Fibroblast of skin of left quadriceps (primary cell): ENCODE data around the gene MCMBP.

Experiments
- DNase-seq, 2 experiments: peaks; one replicate each; pipeline ENCODE4 v3.0.0-alpha.2; 2013; ENCODE audit warnings: low read depth in 2 of 2

Gene MCMBP

DNA sequence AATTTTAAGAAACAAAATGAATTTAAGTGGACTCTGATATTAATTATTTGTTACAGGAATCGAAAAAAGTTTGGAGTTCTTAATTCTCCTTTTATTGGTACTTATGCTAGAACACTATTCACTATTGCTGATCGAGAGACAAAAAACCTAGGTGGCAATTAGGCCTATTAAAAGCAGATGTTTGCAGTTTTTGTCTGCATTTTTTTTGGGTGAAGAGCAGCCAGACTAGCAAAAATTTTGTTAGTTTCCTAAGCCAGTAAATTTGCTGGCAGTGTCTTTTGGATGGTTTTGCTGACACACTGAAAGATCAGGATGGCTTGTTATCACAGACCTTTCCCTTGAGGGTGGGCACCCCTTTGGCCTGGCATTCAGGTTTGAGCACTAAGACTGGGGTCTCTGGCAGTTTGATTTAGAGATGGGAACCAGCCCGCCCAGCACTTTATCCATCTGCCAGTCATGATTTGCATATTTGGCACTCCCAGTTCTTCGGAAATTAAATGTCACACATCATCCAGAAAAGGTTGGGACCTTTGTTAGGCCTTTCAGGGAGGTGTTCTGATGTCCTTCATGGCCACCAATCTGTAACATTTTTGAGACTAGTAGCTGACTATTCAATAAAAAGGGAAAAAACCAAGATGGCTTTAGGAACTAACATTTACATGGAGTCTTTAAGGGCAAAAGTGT is 89.5 kb downstream of the MCMBP start:
- no peak for DNase-seq

DNA sequence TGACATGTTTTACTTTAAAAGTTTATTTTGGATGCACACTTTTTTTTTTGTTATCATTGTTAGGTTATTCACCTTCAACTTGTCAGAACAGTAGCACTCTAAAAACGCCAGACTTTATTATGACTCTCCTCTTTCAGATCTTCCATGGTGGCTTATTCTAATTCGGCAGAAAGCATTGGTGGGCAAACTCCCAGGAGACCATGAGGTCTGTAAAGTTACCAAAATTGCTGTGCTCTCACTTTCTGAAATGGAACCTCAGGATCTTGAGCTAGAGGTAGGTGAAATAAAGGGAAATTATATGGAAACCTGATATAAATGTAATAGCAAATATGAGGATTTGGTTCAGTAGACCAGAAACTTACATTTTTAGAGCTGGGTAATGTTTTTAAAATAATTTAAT is 91.1 kb downstream of the MCMBP start:
- no peak for DNase-seq

DNA sequence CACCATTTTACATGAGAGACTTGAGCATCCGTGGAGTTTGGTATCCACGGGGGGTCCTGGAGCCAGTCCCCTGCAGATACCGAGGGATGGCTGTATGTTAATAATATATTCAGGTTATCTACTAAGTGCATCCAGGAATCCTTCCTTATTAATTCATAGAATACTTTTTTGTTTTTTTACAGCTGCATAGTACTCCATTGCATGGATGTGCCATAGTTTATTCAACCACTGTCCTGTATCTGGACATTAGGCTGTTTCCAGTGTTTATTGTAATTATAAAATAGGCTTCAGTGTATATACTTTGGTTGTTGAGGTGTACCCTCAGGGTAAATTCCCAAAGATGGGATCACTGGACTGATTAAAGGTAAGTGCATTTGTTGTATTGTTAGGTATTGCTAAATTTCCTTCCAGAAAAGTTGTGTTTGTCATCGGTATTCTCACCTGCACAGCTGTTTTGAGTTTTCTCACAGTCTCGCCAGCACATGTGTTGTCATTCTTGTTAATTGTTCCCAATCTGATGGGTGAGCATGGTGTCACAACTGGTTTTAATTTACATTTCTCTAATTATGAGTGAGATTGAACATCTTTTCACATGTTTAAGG is 91.7 kb downstream of the MCMBP start:
- no peak for DNase-seq
